H9 (cell line): ENCODE results near the gene TRIM75. TPM values are rescaled to one million over a fixed set of nuclear protein-coding genes. Genes with fewer than 3 reads are reported as not detected.
A peak's percentile ranks its signal among the peaks of the same experiment; 100 is the strongest.

Experiments
- DNase-seq: peaks from one replicate; pipeline ENCODE4 v3.0.0-alpha.2; 2017
- H2AFZ ChIP-seq: one replicate; pipeline ENCODE4 v1.6.1; 2013; ENCODE audit warnings: mild to moderate bottlenecking, low read length, control low read depth, moderate library complexity
- H2AK5ac ChIP-seq: 2 replicates; pipeline ENCODE4 v1.6.1; 2013; ENCODE audit warnings: low read length, control low read depth, mixed read lengths; ENCODE audit not compliant: insufficient read length
- H2BK120ac ChIP-seq: one replicate; pipeline ENCODE4 v1.6.1; 2013; ENCODE audit warnings: low read depth, mild to moderate bottlenecking, low read length, control low read depth, inconsistent platforms; ENCODE audit not compliant: poor library complexity, severe bottlenecking
- H2BK12ac ChIP-seq: 2 replicates; pipeline ENCODE4 v1.6.1; 2013; ENCODE audit warnings: low read length, control low read depth, mixed read lengths, low read depth; ENCODE audit not compliant: insufficient read length
- H2BK15ac ChIP-seq: 2 replicates; pipeline ENCODE4 v1.6.1; 2013; ENCODE audit warnings: low read depth, low read length, control low read depth
- H2BK20ac ChIP-seq: one replicate; pipeline ENCODE4 v1.6.1; 2013; ENCODE audit warnings: low read depth, mild to moderate bottlenecking, low read length, control low read depth, inconsistent platforms; ENCODE audit not compliant: poor library complexity, severe bottlenecking
- H2BK5ac ChIP-seq: 2 replicates; pipeline ENCODE4 v1.6.1; 2013; ENCODE audit warnings: low read length, control low read depth, mixed read lengths; ENCODE audit not compliant: insufficient read length
- H3K14ac ChIP-seq: 2 replicates; pipeline ENCODE4 v1.6.1; 2013; ENCODE audit warnings: low read length, control low read depth; ENCODE audit not compliant: insufficient read depth
- H3K18ac ChIP-seq: 2 replicates; pipeline ENCODE4 v1.6.1; 2013; ENCODE audit warnings: low read depth, mild to moderate bottlenecking, mixed read lengths, low read length, control low read depth; ENCODE audit not compliant: insufficient read length
- H3K23ac ChIP-seq: 2 replicates; pipeline ENCODE4 v1.6.1; 2013; ENCODE audit warnings: low read length, control low read depth, mixed read lengths, low read depth; ENCODE audit not compliant: insufficient read length
- H3K23me2 ChIP-seq: 2 replicates; pipeline ENCODE4 v1.6.1; 2013; ENCODE audit warnings: low read depth, mild to moderate bottlenecking, mixed read lengths, low read length, control low read depth; ENCODE audit not compliant: insufficient read length, poor library complexity, severe bottlenecking
- H3K27ac ChIP-seq: 2 replicates; pipeline ENCODE4 v1.5.1; 2013; ENCODE audit warnings: low read length, control low read depth, mixed read lengths, low read depth; ENCODE audit not compliant: insufficient read length
- H3K27me3 ChIP-seq: 2 replicates; pipeline ENCODE4 v1.6.1; 2013; ENCODE audit warnings: low read length, control low read depth, inconsistent platforms; ENCODE audit not compliant: insufficient read depth
- H3K4ac ChIP-seq: 2 replicates; pipeline ENCODE4 v1.6.1; 2013; ENCODE audit warnings: low read depth, mild to moderate bottlenecking, control low read depth, inconsistent platforms, low read length, moderate library complexity
- H3K4me1 ChIP-seq: 2 replicates; pipeline ENCODE4 v1.6.1; 2013; ENCODE audit warnings: low read length, control low read depth, inconsistent platforms; ENCODE audit not compliant: insufficient read depth
- H3K4me2 ChIP-seq: 2 replicates; pipeline ENCODE4 v1.6.1; 2013; ENCODE audit warnings: low read length, control low read depth, mixed read lengths; ENCODE audit not compliant: insufficient read length, insufficient read depth
- H3K56ac ChIP-seq: 2 replicates; pipeline ENCODE4 v1.6.1; 2013; ENCODE audit warnings: low read depth, mild to moderate bottlenecking, mixed read lengths, low read length, control low read depth; ENCODE audit not compliant: insufficient read length
- H3K79me1 ChIP-seq: 2 replicates; pipeline ENCODE4 v1.6.1; 2013; ENCODE audit warnings: low read depth, mild to moderate bottlenecking, moderate library complexity, low read length, control low read depth, inconsistent platforms; ENCODE audit not compliant: insufficient read depth, poor library complexity, severe bottlenecking
- H3K79me2 ChIP-seq: 2 replicates; pipeline ENCODE4 v1.6.1; 2013; ENCODE audit warnings: low read length, control low read depth, inconsistent platforms; ENCODE audit not compliant: insufficient read depth
- H3K9ac ChIP-seq: 2 replicates; pipeline ENCODE4 v1.6.1; 2013; ENCODE audit warnings: low read length, control low read depth, mixed read lengths; ENCODE audit not compliant: insufficient read length; ENCODE audit errors: extremely low read depth
- H3K9me3 ChIP-seq: one replicate; pipeline ENCODE4 v1.6.1; 2013; ENCODE audit warnings: low read depth, low read length, inconsistent platforms; ENCODE audit not compliant: control insufficient read depth
- H3T11ph ChIP-seq: one replicate; pipeline ENCODE4 v1.6.1; 2013; ENCODE audit warnings: mild to moderate bottlenecking, low read length, control low read depth, inconsistent platforms
- H4K20me1 ChIP-seq: one replicate; pipeline ENCODE4 v1.6.1; 2013; ENCODE audit not compliant: control insufficient read depth, insufficient read length, insufficient read depth
- H4K5ac ChIP-seq: 2 replicates; pipeline ENCODE4 v1.6.1; 2013; ENCODE audit warnings: low read depth, mild to moderate bottlenecking, mixed read lengths, low read length, control low read depth; ENCODE audit not compliant: insufficient read length
- H4K8ac ChIP-seq: replicated peaks from 2 replicates; pipeline ENCODE4 v1.6.1; 2013; ENCODE audit warnings: low read length, control low read depth, mixed read lengths, low read depth; ENCODE audit not compliant: insufficient read length
- H4K91ac ChIP-seq: 2 replicates; pipeline ENCODE4 v1.6.1; 2013; ENCODE audit warnings: low read depth, mild to moderate bottlenecking, moderate library complexity, mixed read lengths, low read length, control low read depth; ENCODE audit not compliant: insufficient read length
- H3K27ac Mint-ChIP-seq, 3 experiments: 2 replicates in 2 of 3; 3 replicates in 1 of 3; pipeline ENCODE4 v1.8.0; 2020 to 2021; ENCODE audit warnings: mixed read lengths in 3 of 3, mild to moderate bottlenecking in 1 of 3, moderate library complexity in 1 of 3
- H3K27me3 Mint-ChIP-seq: 2 replicates; pipeline ENCODE4 v1.8.0; 2021; ENCODE audit warnings: low read depth, mild to moderate bottlenecking, moderate library complexity, mixed read lengths
- H3K36me3 Mint-ChIP-seq, 3 experiments: 2 replicates in 2 of 3; 3 replicates in 1 of 3; pipeline ENCODE4 v1.8.0; 2020 to 2021; ENCODE audit warnings: low read depth in 3 of 3, mixed read lengths in 3 of 3; ENCODE audit not compliant: insufficient read depth in 1 of 3
- H3K4me1 Mint-ChIP-seq, 2 experiments: 2 replicates each; pipeline ENCODE4 v1.8.0; 2020; ENCODE audit warnings: mixed read lengths in 2 of 2
- H3K4me3 Mint-ChIP-seq, 2 experiments: 2 replicates in 1 of 2; 3 replicates in 1 of 2; pipeline ENCODE4 v1.8.0; 2020 to 2021; ENCODE audit warnings: mild to moderate bottlenecking in 2 of 2, mixed read lengths in 2 of 2, moderate library complexity in 1 of 2
- H3K9me3 Mint-ChIP-seq, 2 experiments: 2 replicates in 1 of 2; 3 replicates in 1 of 2; pipeline ENCODE4 v1.8.0; 2020; ENCODE audit warnings: mild to moderate bottlenecking in 2 of 2, mixed read lengths in 2 of 2, moderate library complexity in 1 of 2
- WGBS: extraction: QIAGEN DNeasy Blood & Tissue Kit; methylation state at CpG from one replicate; pipeline ENCODE4 v1.1.7; 2013; ENCODE audit warnings: missing lambda C conversion rate, low lambda C conversion rate, mixed read lengths; ENCODE audit not compliant: insufficient read length; ENCODE audit errors: extremely low coverage; 5-methylcytosine and 5-hydroxymethylcytosine counted together
- total RNA-seq: library from RNA; stranded (reverse); gene quantifications from 2 replicates; pipeline ENCODE4 v1.2.1, GENCODE V29; 2021
- TF ChIP-seq, protein P1 (sequence below): fragments of 200-600 bp; sonication (generic); conservative IDR thresholded peaks from 3 replicates; pipeline ENCODE4 v1.8.0; 2021; ENCODE audit warnings: antibody characterized with exemption, mild to moderate bottlenecking

Gene TRIM75
- total RNA-seq, 1 experiment from 2014 or later = not detected

DNA sequence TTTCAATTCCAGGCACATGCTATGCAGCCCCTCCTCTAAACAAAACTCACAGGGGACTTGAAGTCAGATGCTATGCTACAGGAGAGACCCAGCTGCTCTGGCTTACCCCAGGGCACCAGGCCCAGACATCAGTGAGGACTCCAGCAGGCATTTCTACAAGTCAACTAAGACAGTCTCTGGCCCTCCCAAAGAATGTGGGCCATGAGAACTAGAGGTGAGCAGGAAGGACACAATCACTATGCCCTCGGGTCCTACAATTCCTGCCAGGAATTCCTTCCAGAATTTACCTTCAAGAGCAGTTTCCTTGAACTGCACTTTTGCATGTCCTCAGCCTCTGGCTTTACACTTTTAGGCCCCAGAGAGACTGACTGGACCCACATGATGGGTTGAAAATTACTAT lies 41.6 kb downstream of the TRIM75 start:
- Histone ChIP-seq H3K14ac (no peak overlapping the region), H3K9ac (no peak overlapping the region), H3K79me1 (no peaks in the 10 kb centered on the region), H2AK5ac (no peak overlapping the region), H4K5ac (no peak overlapping the region), H2BK20ac (no peak overlapping the region), H4K91ac (no peak overlapping the region), H3T11ph (no peak overlapping the region), H3K4me2 (no peak overlapping the region), H2BK12ac (no peak overlapping the region), H3K56ac (no peak overlapping the region), H3K27ac (no peak overlapping the region), H2AFZ (no peak overlapping the region), H2BK5ac (no peak overlapping the region), H3K18ac (no peak overlapping the region), H3K79me2 (no peaks in the 10 kb centered on the region), H4K8ac (no peak overlapping the region), H2BK15ac (no peak overlapping the region), H3K4ac (no peak overlapping the region), H3K4me1 (no peaks in the 10 kb centered on the region), H3K23ac (no peak overlapping the region), H2BK120ac (no peak overlapping the region), H4K20me1 (no peaks in the 10 kb centered on the region), H3K23me2 (no peaks in the 10 kb centered on the region), H3K27me3 (no peaks in the 10 kb centered on the region), H3K9me3 (no peaks in the 10 kb centered on the region)
- no CpG with 5 or more reads among the region's 1 CpG for WGBS
- peaks cover 3 to 24% (median 19%) of the 10 kb centered on the region in 3 experiments; a peak in 6 of 7 replicates for H3K36me3 Mint-ChIP-seq
- H3K27ac Mint-ChIP-seq = peak overlapping the region in 1 of 3 experiments; percentile 68; a peak in 2 of 7 replicates
- TF ChIP-seq, protein P1, sequence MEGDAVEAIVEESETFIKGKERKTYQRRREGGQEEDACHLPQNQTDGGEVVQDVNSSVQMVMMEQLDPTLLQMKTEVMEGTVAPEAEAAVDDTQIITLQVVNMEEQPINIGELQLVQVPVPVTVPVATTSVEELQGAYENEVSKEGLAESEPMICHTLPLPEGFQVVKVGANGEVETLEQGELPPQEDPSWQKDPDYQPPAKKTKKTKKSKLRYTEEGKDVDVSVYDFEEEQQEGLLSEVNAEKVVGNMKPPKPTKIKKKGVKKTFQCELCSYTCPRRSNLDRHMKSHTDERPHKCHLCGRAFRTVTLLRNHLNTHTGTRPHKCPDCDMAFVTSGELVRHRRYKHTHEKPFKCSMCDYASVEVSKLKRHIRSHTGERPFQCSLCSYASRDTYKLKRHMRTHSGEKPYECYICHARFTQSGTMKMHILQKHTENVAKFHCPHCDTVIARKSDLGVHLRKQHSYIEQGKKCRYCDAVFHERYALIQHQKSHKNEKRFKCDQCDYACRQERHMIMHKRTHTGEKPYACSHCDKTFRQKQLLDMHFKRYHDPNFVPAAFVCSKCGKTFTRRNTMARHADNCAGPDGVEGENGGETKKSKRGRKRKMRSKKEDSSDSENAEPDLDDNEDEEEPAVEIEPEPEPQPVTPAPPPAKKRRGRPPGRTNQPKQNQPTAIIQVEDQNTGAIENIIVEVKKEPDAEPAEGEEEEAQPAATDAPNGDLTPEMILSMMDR = no peak
- no peaks in the 10 kb centered on the region for H3K27me3 Mint-ChIP-seq
- H3K4me1 Mint-ChIP-seq = no peaks in the 10 kb centered on the region
- no peak for DNase-seq
- H3K9me3 Mint-ChIP-seq = no peaks in the 10 kb centered on the region
- no peak overlapping the region for H3K4me3 Mint-ChIP-seq
